Measurements from ENCODE around the gene C2CD4D.

The C2CD4D gene

DNA sequence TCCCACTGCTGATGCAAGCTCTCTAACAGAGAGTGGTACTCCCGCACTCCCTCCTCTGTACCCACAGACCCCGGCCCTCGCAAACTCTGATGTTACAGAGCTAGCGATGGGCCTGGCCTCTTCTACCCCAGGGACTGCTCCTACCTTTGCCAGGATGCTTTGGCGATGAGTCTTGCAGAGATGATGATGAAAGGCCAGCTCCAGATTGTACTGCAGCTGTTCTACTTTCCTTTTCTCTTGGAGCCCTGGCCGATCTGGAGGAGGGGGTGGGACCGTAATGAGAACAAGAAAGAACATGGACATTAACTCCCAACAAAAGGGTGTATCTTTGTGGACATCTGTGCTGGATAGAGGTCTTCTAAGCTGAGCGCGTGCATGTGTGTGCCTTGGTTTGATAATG is 28.4 kb downstream of the C2CD4D start:
- no peak for DNase-seq

DNA sequence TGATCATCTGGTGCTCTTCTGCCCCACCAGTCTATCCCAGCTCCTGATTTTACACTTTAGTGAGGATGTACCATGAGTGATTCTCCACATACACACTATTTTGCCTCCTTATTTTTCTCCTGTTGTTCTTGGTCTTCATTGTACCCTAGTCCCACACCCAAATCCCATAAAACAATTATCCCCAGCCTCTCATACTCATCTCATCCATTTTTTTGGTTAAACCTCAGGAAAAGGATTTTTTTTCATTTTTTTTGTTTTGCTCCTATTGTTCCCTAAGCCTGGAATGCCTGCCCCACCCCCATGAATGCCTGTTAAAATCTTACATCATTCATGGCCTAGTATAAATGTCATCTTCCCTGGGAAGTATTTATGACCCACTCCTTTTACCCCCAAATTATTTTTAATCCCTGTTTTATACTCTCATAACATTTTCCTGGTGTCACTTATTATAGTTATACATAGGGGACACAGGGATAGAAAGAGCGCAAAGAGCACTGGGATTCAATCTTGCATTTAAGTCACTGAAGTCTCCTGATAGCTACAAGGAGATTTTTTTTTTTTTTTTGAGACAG is 29.5 kb downstream of the C2CD4D start:
- no peak for DNase-seq

DNA sequence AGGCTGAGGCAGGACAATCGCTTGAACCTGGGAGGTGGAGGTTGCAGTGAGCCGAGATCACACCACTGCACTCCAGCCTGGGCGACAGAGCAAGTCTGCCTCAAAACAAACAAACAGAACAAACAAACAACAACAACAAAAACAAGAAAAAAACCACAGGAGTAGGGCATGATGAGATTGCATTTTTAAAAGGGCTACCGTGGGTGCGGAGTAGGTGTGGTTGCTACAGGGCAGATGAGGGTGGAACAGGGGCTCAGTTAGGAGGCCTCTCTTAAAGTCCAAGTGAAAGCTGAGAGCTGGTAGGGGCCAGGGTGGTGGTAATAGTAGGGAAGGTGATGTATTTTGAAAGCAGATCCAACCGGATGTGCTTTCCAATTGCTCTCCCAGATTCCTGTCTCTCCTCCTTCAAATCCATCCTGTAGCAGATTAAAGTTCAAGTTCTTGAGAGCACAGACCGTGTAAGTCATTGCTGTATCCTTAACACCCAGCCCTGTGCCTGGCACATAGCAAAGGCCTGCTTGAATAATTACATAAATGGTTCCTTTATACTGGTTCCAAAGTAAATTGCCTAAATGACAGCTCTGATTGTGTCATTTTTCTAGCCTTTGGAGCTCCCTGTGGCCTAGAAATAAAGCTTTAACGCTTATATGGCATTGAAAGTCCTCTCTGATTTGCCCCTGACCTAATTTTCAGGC is 30.2 kb downstream of the C2CD4D start:
- DNase-seq: no peak

DNA sequence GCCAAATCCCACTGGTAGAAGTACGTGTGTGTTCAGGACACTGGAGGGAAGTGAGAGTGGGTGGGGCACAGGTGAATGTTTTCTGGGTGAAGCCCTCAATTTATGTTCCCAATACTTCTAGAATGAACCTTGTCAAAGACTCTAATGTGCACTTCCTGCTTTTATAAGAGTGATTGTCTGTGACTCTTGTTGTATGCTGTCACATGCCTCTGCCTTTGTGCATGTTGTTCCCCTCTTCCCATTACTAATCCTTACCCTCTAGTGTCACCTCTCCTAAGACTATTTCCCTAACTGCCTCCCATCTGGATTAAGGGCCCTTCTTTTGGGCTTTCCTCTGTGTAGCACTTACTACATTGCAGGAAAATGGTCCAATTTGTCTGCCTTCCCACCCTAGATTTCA is 31.9 kb downstream of the C2CD4D start:
- DNase-seq: no peak

DNA sequence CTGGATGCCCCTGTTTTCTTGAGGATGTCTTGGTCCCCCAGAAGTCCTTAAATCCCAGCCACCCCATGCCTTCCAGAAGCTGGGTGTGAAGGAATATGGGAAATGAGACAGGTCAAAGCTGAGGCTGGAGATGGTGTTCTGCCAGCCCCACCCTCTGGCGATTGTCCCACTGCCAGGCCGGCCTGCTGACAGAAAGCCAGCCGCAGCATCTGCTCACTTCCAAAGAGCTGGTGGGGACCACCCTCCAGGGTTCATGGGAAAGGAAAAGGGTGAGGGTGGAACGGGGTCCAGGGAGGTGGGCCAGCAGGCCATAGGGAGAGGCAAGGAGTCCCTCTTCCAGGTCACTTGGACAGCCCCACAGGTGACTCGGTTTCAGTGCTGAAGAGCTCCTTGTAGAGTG is 32.5 kb downstream of the C2CD4D start:
- DNase-seq: no peak

DNA sequence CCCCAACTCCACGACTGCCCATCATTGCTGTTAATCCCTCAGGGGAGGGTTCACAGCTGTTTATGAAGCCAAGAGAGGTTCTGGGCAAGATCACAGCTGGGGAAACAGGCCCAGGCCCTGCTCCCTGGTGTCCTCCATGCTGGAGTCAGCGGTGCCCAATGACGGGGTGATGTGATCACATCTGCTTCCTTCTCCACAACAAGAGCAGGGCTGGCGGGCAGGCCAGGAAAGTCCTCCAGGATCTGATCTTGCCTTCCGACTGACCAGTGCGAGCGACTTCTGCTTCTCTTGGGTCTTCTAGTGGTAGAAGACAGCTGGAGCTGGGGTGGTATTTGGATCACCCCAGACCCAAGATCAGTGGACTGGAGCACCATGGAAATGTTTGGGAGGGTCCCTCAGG is 33.5 kb downstream of the C2CD4D start:
- no peak for DNase-seq

DNA sequence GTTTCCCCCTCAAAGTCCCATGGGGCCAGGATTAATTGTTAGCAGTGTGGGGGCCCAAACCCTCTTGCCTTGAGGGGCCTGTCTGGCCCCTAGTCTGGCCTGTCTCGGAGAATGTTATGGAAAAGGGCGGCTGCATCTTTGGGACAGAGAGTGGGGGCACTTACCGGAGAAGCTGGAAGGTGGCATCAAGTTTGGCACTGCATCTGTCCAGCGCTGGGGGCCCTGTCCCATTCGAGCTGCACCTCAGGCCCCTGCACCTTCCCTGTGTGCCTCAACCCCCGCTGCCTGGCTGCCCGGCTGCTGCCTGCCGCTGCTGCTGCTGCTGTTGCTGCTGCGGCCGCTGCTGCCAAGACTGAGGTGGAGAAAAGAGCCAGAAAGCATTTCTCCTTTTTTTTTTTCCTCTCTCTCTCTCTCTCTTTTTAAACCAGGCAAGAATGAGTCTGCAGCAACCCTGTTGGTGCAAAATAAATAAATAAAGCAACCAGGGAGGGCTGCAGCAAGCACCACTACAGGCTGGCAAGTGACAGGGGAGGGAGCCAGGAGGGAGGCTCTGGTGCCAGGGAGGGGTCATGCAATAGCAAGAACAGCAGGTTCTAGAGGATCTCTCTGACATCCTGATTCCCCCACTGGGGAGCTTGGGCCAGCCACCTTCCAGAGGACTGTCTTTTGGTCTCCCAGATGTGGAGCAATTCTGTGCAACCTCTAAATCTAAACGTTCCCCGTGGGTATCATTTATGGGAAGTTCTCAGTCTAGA is 34.4 kb downstream of the C2CD4D start, which contains the start of gene LINGO4:
Gene LINGO4, minus strand, starts transcription at position 354 of the 755 bp plus-strand sequence. CDS start 2,715 bp downstream, outside the sequence.
- no peak for DNase-seq

DNA sequence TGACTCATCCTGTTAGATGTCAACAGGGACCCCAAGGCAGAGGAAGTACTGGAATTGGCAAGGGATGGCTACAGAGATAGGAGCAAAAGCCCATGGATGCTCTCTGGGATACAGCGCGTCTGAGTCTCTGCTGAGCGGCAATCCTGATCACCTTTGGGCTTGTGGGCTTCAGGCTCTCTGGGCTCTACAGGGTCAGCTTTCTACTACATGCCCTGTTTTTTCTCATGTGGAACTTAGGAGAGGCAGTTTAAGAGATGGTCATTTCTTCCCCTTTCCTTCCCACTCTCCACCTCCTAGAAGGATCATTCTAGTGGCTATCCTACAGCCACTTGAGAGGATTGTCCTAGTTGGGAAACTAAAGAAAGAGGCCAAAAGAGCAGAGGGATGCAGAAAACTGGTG is 35.7 kb downstream of the C2CD4D start:
- DNase-seq: no peak

DNA sequence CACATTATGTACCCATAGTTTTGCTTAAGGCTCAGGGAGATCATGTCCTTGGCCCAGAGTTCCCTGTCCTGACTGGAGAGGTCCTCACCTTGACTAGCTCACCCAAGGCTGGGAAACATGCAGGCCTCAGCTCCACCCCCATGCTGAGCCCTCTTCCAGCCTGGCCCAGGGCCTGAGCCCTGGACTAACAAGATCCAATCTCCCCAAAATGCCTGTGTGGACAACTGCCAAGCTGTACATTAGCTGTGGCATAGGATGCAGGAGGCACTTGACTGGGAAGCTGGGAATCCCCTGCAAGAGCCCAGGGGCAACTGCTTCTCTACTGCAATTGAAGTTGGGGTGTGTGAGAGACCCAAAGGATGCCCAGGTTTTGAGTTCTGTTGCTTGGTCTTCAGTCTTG is 36.5 kb downstream of the C2CD4D start:
- DNase-seq: no peak

DNA sequence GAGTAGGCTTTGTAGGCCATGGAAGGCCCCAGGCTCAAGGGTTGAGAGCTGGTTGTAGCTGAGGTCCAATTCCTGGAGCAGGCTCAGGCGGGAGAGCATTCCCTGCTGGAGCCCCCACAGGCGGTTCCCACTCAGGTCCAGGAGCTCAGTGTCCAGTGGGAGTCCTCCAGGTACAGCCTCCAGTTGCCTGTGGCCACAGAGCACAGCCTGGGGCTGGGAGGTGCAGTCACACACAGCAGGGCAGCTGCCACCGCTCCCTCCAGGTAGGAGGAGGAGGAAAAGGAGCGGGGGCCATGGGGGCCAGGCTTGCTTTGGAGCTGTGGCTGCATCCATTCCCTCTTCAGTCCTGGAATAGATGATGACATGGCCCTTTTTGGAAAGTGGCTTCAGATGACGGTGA is 37.2 kb downstream of the C2CD4D start:
- DNase-seq: no peak

DNA sequence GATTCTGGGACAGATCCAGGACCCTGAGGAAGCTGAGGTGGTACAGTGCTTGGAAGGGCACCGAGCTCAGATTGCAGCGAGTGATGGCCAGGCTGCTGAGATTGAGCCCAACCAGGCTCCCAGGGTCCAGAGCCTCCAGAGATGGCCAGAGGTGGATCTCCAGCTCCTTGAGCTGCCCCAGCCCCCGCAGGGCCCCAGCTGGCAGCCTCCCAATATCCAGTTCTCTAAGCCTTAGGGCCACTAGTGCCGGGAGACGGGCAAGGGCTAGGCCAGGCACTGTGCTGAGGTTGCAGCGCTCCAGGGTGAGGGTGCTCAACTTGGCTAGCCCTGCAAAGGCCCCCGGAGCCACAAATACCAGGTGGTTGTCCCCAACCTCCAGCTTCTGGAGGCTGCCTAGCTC is 37.8 kb downstream of the C2CD4D start:
- no peak for DNase-seq

DNA sequence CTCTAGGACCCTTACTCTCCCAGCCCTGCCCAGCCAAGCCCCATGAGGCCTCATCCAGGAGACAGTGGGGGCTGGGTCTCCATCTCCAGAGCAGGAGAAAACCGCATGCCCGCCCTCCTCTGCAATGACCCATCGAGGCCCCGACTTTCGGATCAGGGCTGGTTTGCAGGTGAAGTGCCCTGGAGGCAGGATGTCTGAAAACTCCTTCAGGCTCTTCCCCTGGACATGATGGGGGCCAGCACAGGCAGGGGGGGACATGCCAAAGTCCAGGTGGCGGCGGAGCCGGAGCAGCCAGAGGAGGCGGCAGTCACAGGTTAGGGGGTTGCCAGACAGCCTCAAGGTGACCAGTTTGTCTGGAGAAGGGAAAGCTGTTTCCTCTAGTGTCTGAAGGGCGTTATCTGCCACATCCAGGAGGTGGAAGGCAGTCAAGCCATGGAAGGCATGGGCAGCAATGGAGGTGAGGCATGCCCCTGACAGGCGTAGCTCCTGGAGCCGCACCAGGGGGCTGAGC is 38.3 kb downstream of the C2CD4D start:
- DNase-seq: no peak

DNA sequence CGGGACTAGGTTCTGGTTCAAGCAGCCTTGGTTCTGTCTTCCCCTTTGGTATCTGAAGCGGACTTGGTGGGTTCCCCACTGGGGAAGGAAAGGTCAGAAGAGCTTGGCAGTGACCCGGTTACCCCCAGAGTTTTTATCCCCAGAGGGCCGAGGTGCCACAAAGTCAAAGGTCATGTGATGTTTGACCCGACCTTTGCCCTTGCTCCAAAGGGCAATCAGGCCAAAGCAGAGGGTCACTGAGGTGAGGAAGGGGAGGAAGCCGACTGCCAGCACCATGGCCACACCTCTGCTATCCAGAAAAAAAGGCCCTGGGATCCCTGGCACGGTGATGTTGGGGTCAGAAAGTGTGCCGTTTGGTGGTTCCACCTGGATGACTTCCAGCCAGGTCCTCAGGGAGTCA is 38.8 kb downstream of the C2CD4D start:
- DNase-seq: no peak

DNA sequence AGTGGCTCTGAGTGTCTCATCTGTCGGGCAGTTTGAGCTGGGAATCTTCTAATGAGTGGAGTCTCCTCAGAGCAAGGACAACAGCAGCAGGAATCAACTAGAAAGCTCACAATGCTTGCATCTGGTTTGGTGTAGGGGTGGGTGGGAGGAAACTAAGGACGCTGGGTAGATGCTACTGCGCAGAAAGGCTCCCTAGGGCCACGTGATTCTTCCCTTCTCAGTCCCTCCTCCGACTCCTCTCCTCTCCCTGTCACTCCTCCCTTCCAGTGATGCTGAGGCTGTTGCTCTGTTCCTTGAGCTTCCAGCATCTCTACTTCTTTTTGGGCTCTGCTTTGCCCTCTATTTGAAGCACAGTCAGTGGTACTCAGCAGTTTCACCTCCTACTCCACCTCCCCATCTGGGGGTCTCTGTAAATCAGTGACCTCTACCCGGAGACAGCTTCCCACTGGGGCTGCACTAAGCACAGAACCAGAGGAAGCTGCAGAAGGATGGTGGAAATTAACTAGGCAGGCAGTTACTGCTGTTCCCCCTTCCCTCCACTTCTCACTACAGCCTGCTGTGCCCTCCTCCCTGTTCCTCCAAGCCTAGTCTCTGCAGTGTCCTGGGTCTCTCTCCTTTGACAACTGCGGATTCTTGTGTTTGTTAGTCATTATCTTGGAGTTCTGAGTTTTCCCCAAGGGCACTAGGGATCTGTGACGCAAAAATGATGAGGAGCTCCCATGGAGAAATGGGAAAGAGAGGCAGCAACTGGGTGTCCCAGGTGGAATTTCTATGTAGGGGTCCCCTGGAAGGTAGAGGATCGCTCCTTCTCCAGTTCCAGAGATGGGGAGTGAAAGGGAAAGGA is 40.2 kb downstream of the C2CD4D start:
- no peak for DNase-seq

DNA sequence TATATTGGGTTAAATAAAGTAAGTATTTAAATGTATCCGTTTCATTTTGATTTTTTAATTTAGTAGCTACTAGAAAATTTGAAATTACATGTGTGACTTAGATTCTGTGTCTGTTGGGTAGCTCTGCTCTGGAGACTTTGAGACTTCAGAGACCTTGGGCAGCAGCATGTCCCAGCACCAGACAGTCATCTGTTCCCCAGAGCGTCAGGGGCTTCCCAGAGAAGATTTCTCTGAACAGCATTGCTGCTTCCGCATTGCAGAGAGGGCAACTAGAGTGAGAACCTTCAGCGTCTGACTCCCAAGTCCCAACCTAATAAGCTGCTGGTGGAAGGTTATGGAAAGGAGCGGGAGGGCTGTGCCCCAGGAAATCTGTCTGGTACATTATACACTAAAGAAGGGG is 41.0 kb downstream of the C2CD4D start:
- no peak for DNase-seq

DNA sequence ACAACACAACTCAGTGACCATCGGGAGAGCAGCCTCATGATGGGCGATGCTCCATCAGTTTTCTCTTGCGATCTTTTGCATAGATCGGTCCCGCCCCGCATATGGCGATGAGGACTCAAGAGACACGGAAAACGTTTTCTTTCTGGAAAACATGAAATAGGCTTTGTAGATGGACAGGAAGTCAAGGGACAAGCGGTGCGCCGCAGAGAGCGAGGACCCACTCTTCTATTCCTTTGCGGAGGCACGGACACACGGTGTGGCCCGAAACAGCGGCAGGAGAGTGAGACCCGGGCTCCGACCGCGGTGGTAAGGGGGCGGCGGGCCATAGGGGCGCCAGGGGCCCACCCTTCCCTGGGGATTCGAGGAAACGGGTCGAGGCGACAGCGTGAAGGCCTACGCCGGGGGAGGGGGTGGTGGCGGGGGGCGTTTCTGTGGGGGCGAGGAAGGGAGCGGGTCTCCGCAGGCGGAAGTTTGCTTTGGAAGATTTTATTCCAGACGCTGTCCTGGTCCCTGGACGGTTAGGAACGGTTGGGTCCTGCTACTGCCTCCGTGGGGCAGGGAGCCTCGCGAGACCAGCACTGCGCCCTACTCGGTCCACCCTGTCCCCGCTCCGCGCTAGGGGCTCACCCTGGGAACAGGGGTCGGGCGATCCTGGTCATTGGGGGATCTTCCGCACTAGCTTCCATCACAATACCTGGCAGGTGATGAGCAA is 48.5 kb downstream of the C2CD4D start:
- DNase-seq: peak; percentile 55

DNA sequence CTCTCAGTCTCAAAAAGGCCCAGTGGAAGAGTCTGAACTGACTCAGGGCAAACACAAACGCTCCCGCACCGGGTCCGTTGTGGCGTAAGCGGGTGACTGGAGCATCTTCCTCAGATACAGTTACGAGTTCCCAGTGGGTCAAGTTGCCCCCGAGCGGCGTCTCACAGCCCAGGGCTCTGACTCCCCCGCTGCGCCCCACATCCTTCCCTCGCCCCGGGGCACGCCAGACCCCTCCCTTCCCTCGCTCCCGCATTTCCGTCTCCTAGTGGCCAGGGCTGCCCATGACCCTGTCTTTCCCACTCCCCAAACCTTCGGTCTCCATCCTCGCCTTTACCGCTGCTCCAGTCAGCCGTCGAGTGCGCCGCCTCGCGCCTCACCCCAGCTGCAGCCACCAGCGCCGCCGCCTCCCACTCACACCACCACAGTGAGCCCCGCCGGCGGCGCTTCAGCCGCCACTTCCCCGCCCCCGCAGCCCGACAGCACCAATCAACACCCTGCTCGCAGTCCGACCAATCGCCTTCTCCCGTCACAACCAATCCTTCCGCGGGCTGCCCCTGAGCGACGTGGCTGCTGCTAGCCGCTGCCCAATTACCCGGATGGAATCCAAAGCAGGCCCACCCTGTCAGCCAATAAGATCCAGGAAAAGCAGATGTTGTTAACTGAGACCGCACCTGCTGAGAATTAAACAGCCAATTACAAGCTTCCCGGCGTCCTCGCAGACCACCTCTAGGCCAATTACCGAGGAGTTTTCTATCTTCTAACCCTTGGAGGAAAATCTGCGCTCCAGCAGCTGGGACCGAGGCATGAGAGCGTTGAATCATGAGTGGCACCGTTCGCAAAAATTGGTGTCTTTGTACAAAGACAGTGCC is 49.3 kb downstream of the C2CD4D start, which contains the start of gene TDRKH:
Gene TDRKH, minus strand, starts transcription at position 430 of the 869 bp plus-strand sequence. CDS start 7,478 bp downstream, outside the sequence.
- DNase-seq: peak; percentile 87

All from 8988T (cell line).